HG03342 (cell line): ENCODE results near the gene IGF2.

Experiments used
- ATAC-seq: cut with Tn5 transposase; IDR thresholded peaks from one replicate; pipeline ENCODE4 v1.9.1; 2021; ENCODE audit warnings: mild to moderate bottlenecking, moderate library complexity; ENCODE audit not compliant: unreplicated experiment

IGF2 gene

DNA sequence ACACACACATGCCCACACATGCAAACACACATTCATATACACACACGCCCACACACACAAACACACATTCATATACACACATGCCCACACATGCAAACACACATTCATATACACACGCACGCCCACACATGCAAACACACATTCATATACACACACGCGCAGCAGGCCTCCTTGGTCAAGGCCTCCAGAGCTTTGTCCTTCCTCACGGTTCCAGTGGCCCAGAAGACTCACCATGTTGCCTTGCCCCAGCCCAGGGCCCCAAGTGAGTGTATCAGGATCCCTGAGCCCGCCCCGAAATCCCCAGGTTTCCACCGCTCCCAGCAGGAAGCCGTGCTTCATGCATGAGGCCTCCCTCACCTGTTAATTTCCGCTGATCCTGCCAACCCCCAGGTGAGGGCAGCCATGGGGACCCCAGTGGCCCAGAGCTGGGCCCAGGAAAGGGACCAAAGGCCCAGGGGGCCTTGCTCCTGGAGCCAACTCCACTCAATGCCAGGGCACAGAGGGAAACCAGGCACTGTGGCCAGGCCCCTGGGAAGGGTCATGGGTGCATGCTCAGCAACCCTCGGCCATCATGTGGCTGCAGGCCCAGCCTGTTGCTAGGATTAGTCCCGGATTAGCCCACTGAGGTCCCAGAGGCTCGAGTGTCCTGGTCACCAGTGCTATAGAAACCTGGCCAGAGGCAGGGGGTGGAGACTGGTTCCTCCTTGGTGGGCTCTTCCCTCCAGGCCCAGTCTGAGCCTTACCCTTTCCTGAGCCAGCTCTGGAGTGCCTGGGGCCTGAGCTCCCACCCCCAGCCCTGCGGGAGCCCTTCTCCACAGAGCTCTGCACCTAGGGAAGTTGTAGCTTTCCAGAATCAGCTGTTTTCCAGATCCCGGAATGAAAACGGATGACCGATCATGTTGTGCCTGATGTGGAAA, 34.4 kb downstream of the IGF2 start:
- no peak for ATAC-seq

DNA sequence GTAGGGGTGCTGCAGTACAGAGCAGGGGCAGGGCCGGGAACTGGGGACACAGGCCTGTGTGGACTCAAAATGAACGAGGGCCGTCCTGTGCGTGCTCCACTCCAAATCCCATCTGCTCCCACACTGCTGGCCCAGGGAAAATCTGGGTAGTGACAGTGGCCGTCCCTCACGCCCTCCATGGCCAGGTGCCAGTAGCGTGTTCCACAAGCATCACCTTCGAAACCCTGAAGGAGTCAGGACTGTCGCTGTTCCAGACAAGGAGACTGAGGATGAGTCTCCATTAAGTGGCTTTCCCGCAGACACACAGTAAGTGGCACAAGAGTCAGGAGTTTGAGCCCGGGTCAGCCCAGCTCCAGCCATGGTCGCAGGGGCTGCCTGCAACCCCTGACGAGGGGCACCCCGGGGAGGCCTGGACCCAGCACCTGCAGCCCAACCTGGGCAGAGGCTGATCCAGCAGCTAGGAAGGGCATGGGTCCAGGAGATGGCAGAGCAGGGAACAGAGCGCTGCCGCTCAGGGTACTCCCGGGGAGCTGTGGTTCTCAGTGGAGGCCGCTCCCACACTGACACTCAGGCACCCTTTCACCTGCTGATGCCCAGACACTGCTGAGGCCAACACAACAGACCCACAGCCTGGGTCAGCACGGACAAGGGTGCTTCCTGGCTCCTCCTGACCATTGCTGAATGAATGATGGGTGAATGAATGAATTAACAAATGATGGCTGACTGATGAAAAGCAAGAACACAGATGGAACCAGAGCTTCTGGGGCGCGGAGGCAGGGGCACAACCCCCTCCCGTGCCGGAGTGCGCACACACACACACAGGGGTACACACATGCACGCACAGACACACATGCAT, 35.3 kb downstream of the IGF2 start:
- ATAC-seq, result no peak

DNA sequence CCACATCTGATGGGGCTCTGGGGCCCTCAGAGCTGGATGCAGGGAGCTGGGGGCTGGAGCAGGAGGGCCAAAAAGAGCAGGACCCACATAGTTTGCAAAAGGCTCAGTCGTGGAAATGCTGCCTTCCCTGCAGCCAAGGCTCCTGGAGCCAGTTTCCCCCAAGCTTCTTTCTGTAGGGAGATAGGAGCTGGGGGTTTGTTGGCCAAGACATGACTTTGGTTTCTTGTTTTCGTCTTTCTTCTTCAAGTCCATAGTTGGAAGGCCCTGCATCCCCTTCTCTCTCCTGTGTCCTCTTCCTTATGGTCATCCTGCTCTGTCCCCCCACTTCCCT, 36.3 kb downstream of the IGF2 start:
- no peak for ATAC-seq

DNA sequence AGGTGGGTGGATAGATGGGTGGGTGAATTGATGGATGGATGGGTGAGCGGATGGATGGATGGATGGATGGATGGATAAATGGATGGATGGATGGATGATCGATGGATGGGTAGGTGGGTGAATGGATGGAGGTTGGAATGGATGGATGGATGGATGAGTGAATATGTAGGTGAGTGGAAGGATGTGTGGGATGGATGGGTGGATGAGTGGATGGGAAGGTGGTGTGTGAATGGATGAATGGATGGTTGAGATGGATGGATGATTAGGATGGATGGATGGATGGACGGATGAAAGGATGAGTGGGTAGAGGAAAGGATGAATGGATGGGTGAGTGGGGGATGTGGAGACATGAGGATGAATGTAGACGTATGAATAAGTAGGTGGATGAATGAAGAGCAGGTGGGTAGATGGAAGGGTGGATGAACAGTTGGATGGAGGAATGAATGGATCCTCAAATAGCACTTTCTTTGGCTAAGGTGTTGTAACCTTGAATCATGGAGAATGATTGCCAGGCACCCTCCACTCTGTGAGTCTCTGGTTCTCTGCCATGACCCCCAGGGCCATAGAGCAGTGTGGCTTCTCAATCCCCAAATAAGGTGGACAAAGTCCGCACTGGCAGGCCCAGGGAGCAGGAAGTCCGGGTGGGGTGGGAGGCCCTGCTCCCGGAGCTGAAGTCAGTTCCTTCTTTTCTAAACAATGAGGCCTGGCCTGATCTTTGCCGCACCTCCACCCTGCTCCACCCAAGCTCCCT, 36.9 kb downstream of the IGF2 start:
- ATAC-seq, result no peak

DNA sequence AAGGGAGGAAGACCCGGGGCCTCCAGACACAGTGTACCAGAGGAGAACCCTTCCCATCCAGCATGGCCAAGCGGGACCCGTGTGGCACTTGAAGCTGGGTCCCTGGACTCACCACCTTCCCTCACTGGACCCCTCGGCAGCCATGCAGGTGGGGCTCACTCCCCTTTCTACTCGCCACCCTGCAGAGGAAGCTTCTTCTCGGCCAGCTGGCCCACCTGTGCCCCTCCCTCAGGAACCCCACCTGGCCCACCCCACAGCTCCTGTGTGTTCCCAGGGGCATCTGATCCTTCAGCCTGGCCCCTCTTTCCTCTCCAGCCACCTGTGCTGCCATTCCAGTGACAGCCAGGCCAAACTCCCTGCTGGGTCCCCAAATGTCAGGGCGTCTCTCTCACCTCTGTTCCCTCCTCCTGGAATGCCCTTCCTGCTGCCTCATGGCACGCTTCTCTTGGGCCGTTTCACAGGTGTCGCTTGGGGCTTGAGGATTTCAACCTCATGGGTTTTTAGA, 38.0 kb downstream of the IGF2 start:
- ATAC-seq, result no peak

DNA sequence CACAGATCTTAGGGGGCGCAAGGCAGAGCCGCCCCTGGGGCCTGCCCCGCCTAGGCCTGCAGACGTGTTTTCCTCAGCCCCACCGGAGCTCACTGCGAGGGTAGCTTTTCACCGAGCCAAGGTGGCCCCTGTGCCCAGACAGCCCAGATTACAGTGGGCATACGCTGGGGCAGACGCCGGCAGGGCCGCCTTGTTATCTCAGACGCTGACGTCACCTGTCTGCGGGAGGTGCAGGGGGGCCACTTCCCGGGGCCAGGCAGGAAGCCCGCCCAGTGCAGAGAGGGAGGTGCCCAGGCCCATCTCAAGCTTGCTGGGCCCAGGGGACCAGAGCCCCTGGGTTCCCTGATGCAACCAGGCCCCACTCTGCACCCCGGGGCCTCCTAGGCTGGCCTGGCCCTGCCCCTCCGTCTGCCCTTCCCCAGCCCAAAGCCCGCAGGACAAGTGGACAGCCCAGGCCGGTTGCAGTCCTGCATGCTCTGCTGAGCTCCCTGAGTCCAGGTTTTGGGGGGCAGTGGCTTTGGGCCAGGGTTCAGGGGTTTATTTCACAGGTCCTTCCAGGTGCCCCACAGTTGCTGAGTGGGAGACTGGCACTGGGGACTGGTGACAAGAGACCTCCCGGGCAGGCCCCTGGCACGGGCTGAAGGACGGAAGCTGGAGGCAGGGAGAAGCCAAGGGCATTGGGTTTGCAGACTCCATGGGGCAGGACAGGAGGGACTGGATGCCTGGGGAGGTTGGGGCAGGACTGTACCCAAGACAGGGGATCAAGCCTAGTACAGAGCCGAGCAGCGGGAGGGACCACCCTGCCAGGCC, 38.6 kb downstream of the IGF2 start:
- ATAC-seq, result no peak

DNA sequence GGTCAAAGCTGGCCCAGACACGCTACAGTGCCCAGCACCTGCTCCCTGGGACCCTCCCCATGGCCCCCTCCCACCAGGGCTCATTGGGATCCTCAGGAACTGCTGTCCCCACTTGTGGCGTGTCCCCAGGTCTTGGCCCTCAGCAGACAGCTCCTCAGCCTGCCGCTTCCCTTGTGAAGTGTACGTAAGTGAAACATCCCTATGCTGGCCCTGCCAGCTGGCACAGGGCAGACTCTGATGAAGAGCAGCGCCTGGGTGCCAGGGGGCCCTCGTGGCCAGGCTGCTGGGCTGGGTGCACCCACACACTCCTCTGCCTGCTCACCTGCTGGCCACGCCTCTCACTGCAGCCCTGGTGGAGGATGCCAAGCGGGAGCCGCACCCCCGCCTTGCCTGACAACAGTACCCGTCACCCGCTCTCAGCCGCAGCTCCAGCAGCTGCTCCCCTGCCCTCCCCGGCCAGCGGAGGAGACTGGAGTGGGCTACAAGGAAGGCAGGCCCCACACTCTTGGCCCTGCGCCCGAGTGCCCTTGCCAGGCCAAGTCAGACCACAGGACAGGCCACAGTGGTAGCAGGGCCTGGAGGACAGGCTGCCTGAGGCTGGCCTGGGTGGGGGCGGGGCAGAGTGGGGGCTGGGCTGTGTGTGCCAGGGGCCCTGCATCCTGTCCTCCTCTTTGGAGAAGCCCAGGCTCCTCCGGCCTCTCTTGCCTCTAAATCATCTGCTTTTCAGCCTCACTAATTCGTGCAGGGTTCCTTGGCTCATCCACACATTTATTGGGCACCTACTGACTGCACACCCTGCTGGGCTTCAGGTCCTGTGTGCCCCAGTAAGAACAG, 39.5 kb downstream of the IGF2 start:
- ATAC-seq, result no peak

DNA sequence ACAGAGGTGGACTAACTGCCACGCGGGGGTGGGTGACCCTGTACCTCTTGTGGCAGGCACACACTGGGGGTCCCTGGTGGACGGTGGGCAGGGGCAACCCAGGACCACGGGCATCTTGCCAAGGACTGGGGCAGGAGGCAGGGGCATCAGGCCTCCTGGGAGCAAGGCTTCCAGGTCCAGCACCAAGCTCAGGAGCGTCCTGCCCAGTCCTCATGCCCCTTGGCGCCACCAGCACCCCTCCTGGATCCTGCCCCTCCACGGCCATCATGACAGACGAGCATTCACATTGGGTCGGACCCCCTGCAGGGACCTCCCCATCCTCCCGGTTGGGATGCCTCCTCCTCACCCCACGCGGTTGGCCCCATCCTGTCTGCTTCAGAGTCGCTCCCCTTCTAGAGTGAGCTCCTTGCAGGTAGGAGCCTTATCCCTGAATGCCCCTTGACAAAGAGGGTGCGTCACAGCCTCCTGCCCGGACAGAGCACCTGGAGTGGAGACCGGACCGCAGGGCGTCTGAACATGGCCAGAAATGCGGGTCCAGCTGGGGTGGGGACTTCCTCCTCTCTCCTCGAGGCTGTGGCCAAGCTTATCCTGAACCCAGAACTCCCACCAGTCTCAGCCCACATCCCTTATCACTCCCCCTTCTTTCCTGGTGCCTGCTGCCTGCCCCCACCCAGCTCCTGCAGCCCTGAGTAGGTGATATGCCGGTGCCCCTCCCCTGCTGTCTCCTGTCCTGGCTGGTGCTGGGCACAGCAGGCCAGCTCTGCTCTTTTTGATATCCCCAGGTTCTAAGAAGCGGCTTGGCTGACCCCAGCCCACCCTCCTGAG, 40.3 kb downstream of the IGF2 start:
- no peak for ATAC-seq

DNA sequence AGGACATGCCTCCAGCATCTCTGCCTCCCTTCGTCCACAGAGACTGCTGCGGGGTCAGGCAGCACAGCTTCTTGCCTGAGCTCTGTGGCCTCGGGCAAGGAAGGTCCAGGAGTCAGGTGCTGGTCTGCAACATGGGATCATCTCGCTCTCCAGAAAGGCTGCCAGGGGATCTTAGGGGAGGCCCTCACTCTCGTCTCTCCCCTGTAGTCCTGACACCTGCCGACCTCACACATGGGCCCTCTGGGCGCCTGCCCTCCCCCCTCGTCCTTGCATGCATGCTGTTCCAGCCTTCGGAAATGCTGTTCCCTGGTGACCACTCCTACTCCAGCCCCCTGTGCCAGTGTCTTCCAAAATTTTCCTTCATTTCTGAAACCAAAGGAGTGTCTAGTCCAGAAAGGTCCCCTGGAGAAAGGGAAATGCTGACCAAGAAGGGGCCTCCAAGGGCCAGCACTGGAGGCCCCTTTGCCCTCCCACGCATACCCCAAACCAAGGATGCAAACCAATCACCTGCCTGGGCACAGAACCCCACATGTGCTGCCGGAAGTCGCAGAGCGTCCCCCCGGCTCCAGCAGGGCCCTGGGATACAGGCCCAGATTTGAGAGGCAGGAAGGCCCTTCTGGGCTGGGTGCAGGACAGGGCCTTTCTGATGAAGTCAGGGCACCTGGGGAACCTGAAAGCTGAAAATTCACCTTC, 41.0 kb downstream of the IGF2 start:
- no peak for ATAC-seq

DNA sequence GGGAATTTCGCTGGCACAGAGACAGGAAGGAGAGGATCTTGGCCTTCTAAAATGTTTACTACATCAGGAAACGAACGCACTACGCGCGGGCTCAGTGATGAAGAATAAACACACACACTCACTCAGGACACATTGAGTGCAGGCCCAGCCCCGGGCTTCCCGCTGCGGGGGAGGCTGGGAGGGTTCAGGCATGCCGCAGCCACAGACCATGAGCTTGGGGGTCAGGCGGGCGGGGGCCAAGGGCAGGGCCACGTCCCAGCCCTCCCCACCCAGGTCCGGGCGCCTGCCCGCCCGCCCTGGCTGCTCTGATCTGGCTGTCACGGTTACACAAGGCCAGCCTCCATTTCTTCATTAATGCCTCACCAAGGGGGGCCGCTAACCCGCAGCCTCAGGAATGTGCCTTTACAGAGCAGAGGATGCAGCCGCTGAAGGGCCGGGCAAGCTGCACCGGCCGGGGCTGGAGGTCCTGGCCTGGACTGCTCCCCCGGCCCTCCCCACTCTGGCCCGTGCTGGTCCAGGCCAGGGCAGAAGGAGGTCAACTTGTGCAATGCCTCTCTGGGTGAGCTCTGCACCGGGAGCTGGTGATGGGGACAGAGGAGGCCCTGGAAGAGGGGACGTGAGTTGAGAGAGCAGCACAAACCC, 41.7 kb downstream of the IGF2 start:
- no peak for ATAC-seq

DNA sequence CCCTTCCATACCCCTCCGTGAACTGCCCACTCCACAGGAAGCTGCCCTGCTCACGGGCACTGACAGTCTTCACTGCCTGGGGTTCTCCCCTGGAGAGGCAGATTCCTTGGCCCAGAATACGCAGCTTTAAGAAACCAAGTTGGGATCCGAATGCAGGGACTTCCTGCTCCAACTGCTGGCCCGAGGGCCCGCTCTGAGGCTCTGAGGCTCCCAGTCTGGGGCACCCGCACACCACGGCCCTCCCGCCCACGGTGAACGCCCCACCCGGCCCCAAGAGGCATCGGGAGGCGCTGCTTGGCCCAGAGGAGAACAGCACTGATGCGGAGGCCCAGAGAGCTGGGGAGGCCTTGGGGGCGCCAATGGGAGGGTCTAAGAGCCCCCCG, 42.3 kb downstream of the IGF2 start:
- ATAC-seq, result no peak

DNA sequence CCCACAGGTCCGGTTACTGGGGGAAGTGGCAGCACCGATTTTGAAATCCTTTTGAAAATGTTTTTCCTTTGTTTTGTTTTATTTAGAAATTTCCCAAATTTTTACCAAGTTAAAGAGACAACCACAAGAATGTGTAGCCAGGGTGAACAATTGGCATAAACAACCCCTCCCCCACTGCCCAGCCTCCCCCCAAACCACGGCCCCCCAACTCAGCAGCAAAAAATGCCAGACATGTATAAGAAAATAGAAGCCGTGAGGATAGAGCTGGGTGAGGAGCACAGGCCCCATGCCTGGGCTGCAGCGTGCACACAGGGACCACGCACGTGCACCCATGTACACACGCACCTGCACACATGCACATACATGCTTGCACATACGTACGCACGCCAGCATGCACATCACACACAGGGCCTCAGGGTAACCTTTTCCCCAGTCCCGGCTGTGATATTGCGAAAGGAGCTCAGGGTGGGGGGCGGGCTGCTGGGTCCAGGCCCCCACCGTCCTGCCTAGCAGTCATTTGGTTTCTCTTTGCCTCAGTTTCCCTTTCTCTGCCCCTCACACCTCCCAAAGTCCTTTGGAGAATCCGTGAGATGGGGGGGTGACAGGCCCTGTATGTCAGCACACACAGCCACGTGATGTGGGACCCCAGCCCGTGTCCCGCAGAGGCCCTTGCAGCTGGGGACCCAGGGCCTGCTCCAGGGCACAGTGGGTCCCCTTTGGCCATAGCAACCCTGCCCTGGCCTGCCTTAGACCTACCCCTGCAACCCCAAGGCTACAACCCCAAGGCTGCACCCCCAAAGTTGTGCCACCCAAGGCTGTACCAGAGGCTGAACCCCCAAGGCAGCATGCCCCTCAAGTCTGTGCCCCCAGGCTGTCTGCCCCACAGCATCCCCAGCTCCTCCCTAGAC, 42.9 kb downstream of the IGF2 start:
- ATAC-seq, result no peak

DNA sequence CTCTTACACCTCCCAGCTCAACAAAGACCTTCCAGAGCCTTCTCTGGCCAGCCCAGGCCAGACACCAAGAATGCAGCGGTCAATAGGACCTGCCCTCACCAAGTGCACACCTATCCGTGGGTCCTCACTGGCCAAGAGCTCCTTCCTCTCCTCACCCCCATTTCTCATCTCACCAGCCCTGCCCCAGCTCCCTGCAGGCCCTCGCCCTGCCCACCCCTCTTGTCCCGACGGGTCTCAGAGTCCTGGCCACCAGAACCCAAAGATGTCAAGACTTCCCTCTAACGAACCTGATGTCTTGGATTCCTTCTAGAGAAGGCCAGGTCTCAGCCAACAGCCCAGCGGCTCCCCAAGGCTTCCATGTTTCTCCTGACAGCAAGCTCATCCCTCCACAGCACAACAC, 43.6 kb downstream of the IGF2 start:
- ATAC-seq, result no peak

DNA sequence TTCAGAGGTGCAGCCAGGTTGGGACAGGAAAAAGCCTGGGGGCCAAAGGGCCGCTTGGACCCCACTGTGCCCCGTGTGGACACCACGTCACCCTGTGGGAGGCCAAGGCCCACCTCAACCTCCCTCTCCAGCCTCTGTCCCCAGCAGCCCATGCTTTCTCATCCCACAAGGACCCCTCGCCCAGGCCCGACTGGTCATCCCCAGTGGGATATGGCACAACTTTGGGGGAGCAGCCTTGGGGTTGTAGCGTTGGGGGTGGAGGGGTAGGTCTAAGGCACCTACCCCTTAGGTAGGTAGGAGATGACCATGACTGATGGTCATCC, 44.0 kb downstream of the IGF2 start:
- ATAC-seq, result no peak

DNA sequence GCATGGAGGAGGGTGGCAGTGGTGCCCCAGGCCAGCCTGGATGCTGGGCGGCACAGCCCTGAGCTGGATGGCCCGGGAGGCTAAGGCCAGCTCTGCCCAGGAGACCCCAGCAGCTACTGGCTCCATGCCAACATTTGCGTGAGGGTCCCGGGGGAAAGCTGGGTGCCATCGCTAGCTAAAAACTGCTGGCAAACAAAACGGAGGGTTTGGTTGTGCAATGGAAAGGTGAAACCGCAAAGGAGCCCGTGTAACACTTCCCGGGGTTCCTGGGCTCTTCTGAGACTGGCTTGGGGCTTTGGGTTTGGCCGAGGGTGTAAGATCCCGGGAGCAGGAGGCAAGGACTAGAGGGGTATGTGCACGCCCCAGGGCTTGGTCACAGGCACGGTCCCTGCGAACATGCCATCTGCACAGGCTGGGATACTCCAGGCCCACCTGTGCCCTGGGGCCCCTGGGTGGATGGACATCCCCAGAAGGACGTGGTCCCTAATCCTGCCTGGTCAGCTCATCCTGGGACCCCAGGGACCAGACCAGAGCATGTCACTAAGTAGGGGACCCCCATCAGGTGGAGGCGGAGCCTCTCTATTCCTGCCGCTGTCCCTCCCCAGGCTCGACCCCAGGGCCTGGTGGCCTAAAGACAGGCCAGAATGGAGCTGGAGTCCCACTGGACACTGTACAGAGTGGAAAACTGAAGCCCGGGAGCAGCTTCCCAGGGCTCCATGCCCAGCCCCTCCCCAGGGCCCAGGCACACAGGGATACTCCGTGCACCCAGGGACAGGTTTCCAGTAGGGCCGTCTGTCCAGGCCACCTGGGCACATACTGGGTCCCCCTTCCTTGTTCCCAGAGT, 44.6 kb downstream of the IGF2 start:
- ATAC-seq, result no peak
